Gastroesophageal sphincter (tissue), 3 donors: Measurements from ENCODE around the gene SHISA9.

ENCODE experiments used
- EP300 ChIP-seq: sonication (generic); formaldehyde crosslinking; IDR thresholded peaks from one replicate; pipeline ENCODE4 v1.6.1; 2017; ENCODE audit warnings: antibody characterized with exemption, mild to moderate bottlenecking
- POLR2A ChIP-seq, 2 donors: fragments of 450-650 bp; IDR thresholded peaks; one replicate each; pipeline ENCODE4 v1.6.1; 2017; ENCODE audit warnings: antibody characterized with exemption in 2 of 2, mild to moderate bottlenecking in 2 of 2, moderate library complexity in 1 of 2
- POLR2AphosphoS5 ChIP-seq: sonication (generic); formaldehyde crosslinking; IDR thresholded peaks from one replicate; pipeline ENCODE4 v1.6.1; 2017; ENCODE audit warnings: antibody characterized with exemption
- TF ChIP-seq, protein P1 (sequence below), 4 experiments: fragments of 200-600 bp in 2 of 4; fragments of 450-650 bp in 2 of 4; sonication (generic) in 1 of 4; IDR thresholded peaks; one replicate each; pipeline ENCODE4 v1.5.1; 2017 to 2019; ENCODE audit warnings: antibody characterized with exemption in 4 of 4, mild to moderate bottlenecking in 2 of 4, moderate library complexity in 2 of 4

DNA sequence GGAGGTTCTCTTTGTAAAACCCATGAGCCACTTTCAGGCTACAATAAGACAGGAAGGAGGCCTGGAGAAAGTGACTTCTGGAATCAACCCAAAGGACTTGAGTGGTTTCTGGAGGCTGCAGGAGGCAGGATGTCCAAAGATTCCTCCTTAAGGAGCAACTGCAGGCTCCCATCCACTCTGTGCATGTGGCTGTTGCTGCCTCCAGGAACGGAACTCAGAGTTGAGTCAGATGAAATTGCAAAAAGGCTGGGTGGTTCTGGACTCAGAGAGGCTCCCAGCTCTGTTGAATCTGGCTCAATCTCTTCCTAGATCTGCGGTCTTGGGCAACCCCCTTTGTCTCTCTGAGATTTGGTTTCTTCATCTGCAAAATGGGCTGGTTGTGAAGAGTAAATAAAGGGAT lies 197.1 kb downstream of the SHISA9 start:
- TF ChIP-seq, protein P1, sequence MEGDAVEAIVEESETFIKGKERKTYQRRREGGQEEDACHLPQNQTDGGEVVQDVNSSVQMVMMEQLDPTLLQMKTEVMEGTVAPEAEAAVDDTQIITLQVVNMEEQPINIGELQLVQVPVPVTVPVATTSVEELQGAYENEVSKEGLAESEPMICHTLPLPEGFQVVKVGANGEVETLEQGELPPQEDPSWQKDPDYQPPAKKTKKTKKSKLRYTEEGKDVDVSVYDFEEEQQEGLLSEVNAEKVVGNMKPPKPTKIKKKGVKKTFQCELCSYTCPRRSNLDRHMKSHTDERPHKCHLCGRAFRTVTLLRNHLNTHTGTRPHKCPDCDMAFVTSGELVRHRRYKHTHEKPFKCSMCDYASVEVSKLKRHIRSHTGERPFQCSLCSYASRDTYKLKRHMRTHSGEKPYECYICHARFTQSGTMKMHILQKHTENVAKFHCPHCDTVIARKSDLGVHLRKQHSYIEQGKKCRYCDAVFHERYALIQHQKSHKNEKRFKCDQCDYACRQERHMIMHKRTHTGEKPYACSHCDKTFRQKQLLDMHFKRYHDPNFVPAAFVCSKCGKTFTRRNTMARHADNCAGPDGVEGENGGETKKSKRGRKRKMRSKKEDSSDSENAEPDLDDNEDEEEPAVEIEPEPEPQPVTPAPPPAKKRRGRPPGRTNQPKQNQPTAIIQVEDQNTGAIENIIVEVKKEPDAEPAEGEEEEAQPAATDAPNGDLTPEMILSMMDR (IDR thresholded peaks at IDR 0.05), result no peak
- TF ChIP-seq POLR2A (IDR thresholded peaks at IDR 0.05) (no peak), POLR2AphosphoS5 (no peak), EP300 (no peak)
